ENCODE data around the gene KAT2B. TPM values are rescaled to one million over a fixed set of nuclear protein-coding genes. Genes with fewer than 3 reads are reported as not detected.

KAT2B gene
- total RNA-seq, 1 donor from 2014 or later = 13.6 TPM

GRCh38 chr3:20057612-20058180 is 17.4 kb downstream of the KAT2B start:
- no peak for TF ChIP-seq CTCF (IDR thresholded peaks at IDR 0.05; ENCODE audit: partially characterized antibody, unreplicated experiment)
- Mint-ChIP-seq H3K27me3 (ENCODE audit: unreplicated experiment) (no peaks in the 10 kb centered on the region), H3K4me1 (ENCODE audit: low read depth, unreplicated experiment) (no peaks in the 10 kb centered on the region), H3K9me3 (ENCODE audit: unreplicated experiment) (no peaks in the 10 kb centered on the region), H3K27ac (ENCODE audit: unreplicated experiment) (no peak overlapping the region), H3K4me3 (ENCODE audit: unreplicated experiment) (no peak overlapping the region), H3K36me3 (ENCODE audit: unreplicated experiment) (no peaks in the 10 kb centered on the region)
- no peak for DNase-seq

GRCh38 chr3:20059929-20060328 is 19.7 kb downstream of the KAT2B start:
- TF ChIP-seq CTCF (IDR thresholded peaks at IDR 0.05; ENCODE audit: partially characterized antibody, unreplicated experiment) = no peak
- Mint-ChIP-seq H3K27ac (ENCODE audit: unreplicated experiment) (no peak overlapping the region), H3K27me3 (ENCODE audit: unreplicated experiment) (no peaks in the 10 kb centered on the region), H3K36me3 (ENCODE audit: unreplicated experiment) (no peaks in the 10 kb centered on the region), H3K4me1 (ENCODE audit: low read depth, unreplicated experiment) (peaks cover 6% of the 10 kb centered on the region), H3K4me3 (ENCODE audit: unreplicated experiment) (no peak overlapping the region), H3K9me3 (ENCODE audit: unreplicated experiment) (no peaks in the 10 kb centered on the region)
- no peak for DNase-seq

- no peak overlapping the region for H3K27ac Mint-ChIP-seq (ENCODE audit: unreplicated experiment)
- H3K36me3 Mint-ChIP-seq (ENCODE audit: unreplicated experiment) = no peaks in the 10 kb centered on the region
- no peak for TF ChIP-seq CTCF (IDR thresholded peaks at IDR 0.05; ENCODE audit: partially characterized antibody, unreplicated experiment)
- DNase-seq = no peak
- H3K4me3 Mint-ChIP-seq (ENCODE audit: unreplicated experiment) = no peak overlapping the region
- H3K27me3 Mint-ChIP-seq (ENCODE audit: unreplicated experiment) = no peaks in the 10 kb centered on the region
- peaks cover 11% of the 10 kb centered on the region for H3K4me1 Mint-ChIP-seq (ENCODE audit: low read depth, unreplicated experiment)
- H3K9me3 Mint-ChIP-seq (ENCODE audit: unreplicated experiment) = peaks cover 1% of the 10 kb centered on the region
These were observed 20.9 kb downstream of the KAT2B start for GRCh38 chr3:20060974-20061685.

GRCh38 chr3:20062996-20063395 is 22.8 kb downstream of the KAT2B start:
- Mint-ChIP-seq H3K4me1 (ENCODE audit: low read depth, unreplicated experiment) (peaks cover 11% of the 10 kb centered on the region), H3K9me3 (ENCODE audit: unreplicated experiment) (peaks cover 1% of the 10 kb centered on the region), H3K27me3 (ENCODE audit: unreplicated experiment) (no peaks in the 10 kb centered on the region), H3K36me3 (ENCODE audit: unreplicated experiment) (no peaks in the 10 kb centered on the region), H3K27ac (ENCODE audit: unreplicated experiment) (no peak overlapping the region), H3K4me3 (ENCODE audit: unreplicated experiment) (no peak overlapping the region)
- TF ChIP-seq CTCF (IDR thresholded peaks at IDR 0.05; ENCODE audit: partially characterized antibody, unreplicated experiment) = no peak
- no peak for DNase-seq

GRCh38 chr3:20064387-20064786 is 24.1 kb downstream of the KAT2B start:
- Mint-ChIP-seq H3K4me3 (ENCODE audit: unreplicated experiment) (no peak overlapping the region), H3K4me1 (ENCODE audit: low read depth, unreplicated experiment) (peaks cover 11% of the 10 kb centered on the region), H3K27ac (ENCODE audit: unreplicated experiment) (no peak overlapping the region), H3K36me3 (ENCODE audit: unreplicated experiment) (no peaks in the 10 kb centered on the region), H3K9me3 (ENCODE audit: unreplicated experiment) (peaks cover 4% of the 10 kb centered on the region), H3K27me3 (ENCODE audit: unreplicated experiment) (no peaks in the 10 kb centered on the region)
- DNase-seq = no peak
- no peak for TF ChIP-seq CTCF (IDR thresholded peaks at IDR 0.05; ENCODE audit: partially characterized antibody, unreplicated experiment)
